Fibroblast of pulmonary artery (primary cell): ENCODE results near the gene ZNF346.

ENCODE experiments used
- DNase-seq: peaks from one replicate; pipeline ENCODE4 v3.0.0-alpha.2; 2010; ENCODE audit warnings: low read depth
- H3K4me3 ChIP-seq: replicated peaks from 2 replicates; pipeline ENCODE4 v1.5.1; 2011; ENCODE audit warnings: low read depth, mild to moderate bottlenecking, control low read depth, low read length, moderate library complexity
- CTCF ChIP-seq: IDR thresholded peaks from 2 replicates; pipeline ENCODE4 v1.5.1; 2011; ENCODE audit warnings: mild to moderate bottlenecking, control low read depth, low read length, inconsistent platforms; ENCODE audit errors: missing control alignments

ZNF346 gene

GRCh38 chr5:177003649-177004048 lies 18.8 kb upstream of the ZNF346 start:
- no peak for DNase-seq
- no peak overlapping the region for H3K4me3 ChIP-seq
- TF ChIP-seq CTCF, result no peak

GRCh38 chr5:177004961-177005360 lies 17.5 kb upstream of the ZNF346 start:
- peak overlapping the region; percentile 88 for H3K4me3 ChIP-seq
- TF ChIP-seq CTCF, result no peak
- no peak for DNase-seq

- peak overlapping the region; percentile 88 for H3K4me3 ChIP-seq
- peak; percentile 61 for TF ChIP-seq CTCF
- DNase-seq, result peak; percentile 70
These were observed 16.8 kb upstream of the ZNF346 start for GRCh38 chr5:177005619-177006264.

- DNase-seq, result peak; percentile 93
- H3K4me3 ChIP-seq, result peak within 1 kb of the TSS; percentile 88
- no peak for TF ChIP-seq CTCF
These were observed 16.1 kb upstream of the ZNF346 start, which contains the start of gene UIMC1 for GRCh38 chr5:177006265-177006972. Gene UIMC1, minus strand, starts transcription at chr5:177006779. Its CDS starts 24,164 bp downstream, at chr5:176982615.

- peak; percentile 70 for DNase-seq
- no peak for TF ChIP-seq CTCF
These were observed 13.8 kb upstream of the ZNF346 start for GRCh38 chr5:177008716-177009115.

GRCh38 chr5:177010153-177010552 lies 12.3 kb upstream of the ZNF346 start:
- no peak for TF ChIP-seq CTCF
- no peak for DNase-seq
- H3K4me3 ChIP-seq, result no peak overlapping the region

More at GRCh38 chr5:177008716-177009115, 13.8 kb upstream of the ZNF346 start:
- no peak overlapping the region for H3K4me3 ChIP-seq

GRCh38 chr5:177015156-177015555 lies 7.3 kb upstream of the ZNF346 start:
- no peak for TF ChIP-seq CTCF
- no peak for DNase-seq
- no peak overlapping the region for H3K4me3 ChIP-seq
